Suppressor macrophage (primary cell): ENCODE results near the gene CLBA1.

ENCODE experiments used
- DNase-seq, 4 experiments: peaks; one replicate each; pipeline ENCODE4 v3.0.0-alpha.2; 2020 to 2022

The CLBA1 gene

GRCh38 chr14:104968541-104969401 is 16.8 kb upstream of the CLBA1 start:
- no peak for DNase-seq

- no peak for DNase-seq
These were observed 15.8 kb upstream of the CLBA1 start for GRCh38 chr14:104969741-104970230.

- peak in 3 of 4 experiments; percentile 41 to 49 (median 48) for DNase-seq
These were observed 15.1 kb upstream of the CLBA1 start for GRCh38 chr14:104970231-104971068.

- no peak for DNase-seq
These were observed 13.9 kb upstream of the CLBA1 start for GRCh38 chr14:104971447-104972240.

- DNase-seq = no peak
These were observed 13.1 kb upstream of the CLBA1 start for GRCh38 chr14:104972301-104973134.

GRCh38 chr14:104973135-104973384 is 12.5 kb upstream of the CLBA1 start:
- DNase-seq = no peak

GRCh38 chr14:104973385-104974145 is 12.0 kb upstream of the CLBA1 start:
- no peak for DNase-seq

- no peak for DNase-seq
These were observed 11.4 kb upstream of the CLBA1 start for GRCh38 chr14:104974146-104974541.

GRCh38 chr14:104974665-104975390 is 10.8 kb upstream of the CLBA1 start:
- no peak for DNase-seq

GRCh38 chr14:104975481-104976197 is 9.9 kb upstream of the CLBA1 start:
- peak in 3 of 4 experiments; percentile 37 to 48 (median 39) for DNase-seq

- DNase-seq = peak; percentile 90 to 95 (median 94)
These were observed 9.2 kb upstream of the CLBA1 start for GRCh38 chr14:104976198-104977007.

- DNase-seq = no peak
These were observed 8.4 kb upstream of the CLBA1 start for GRCh38 chr14:104977008-104977680.

- DNase-seq = peak; percentile 83 to 95 (median 88)
These were observed 7.6 kb upstream of the CLBA1 start, which contains the start of gene AHNAK2 for GRCh38 chr14:104977681-104978653. Gene AHNAK2 (minus strand): TSS chr14:104978374. CDS start chr14:104978237, 137 bp downstream.

GRCh38 chr14:104978746-104979691 is 6.6 kb upstream of the CLBA1 start:
- DNase-seq = no peak

GRCh38 chr14:104979758-104980610 is 5.6 kb upstream of the CLBA1 start:
- no peak for DNase-seq
